Astrocyte (in vitro differentiated cells and primary cell): ENCODE data around the gene SLC6A19. TPM values are rescaled to one million over a fixed set of nuclear protein-coding genes. Genes with fewer than 3 reads are reported as not detected.

Source experiments
- DNase-seq: peaks from one replicate; pipeline ENCODE4 v3.0.0-alpha.2; 2010; ENCODE audit warnings: low read depth
- FAIRE-seq: peaks from 2 replicates; lab custom pipeline; 2011; peaks lifted over from hg19 to GRCh38; lab: Jason Lieb, UNC
- H2AFZ ChIP-seq: 2 replicates; pipeline ENCODE4 v1.6.0; 2012; ENCODE audit warnings: low read depth, low read length, inconsistent platforms
- H3K27ac ChIP-seq: 2 replicates; pipeline ENCODE4 v1.5.1; 2011; ENCODE audit warnings: low read depth, low read length, inconsistent platforms
- H3K27me3 ChIP-seq: 2 replicates; pipeline ENCODE4 v1.6.0; 2011; ENCODE audit warnings: low read length, inconsistent platforms; ENCODE audit not compliant: insufficient read depth
- H3K36me3 ChIP-seq: 2 replicates; pipeline ENCODE4 v1.5.1; 2011; ENCODE audit warnings: low read length, inconsistent platforms; ENCODE audit not compliant: insufficient read depth
- H3K4me1 ChIP-seq: 2 replicates; pipeline ENCODE4 v1.5.1; 2011; ENCODE audit warnings: low read length, inconsistent platforms; ENCODE audit not compliant: insufficient read depth
- H3K4me2 ChIP-seq: 2 replicates; pipeline ENCODE4 v1.6.0; 2012; ENCODE audit warnings: low read length, inconsistent platforms
- H3K4me3 ChIP-seq: 2 replicates; pipeline ENCODE4 v1.5.1; 2011; ENCODE audit warnings: low read depth, mild to moderate bottlenecking, low read length, inconsistent platforms; ENCODE audit not compliant: insufficient read depth
- H3K79me2 ChIP-seq: 2 replicates; pipeline ENCODE4 v1.6.0; 2012; ENCODE audit warnings: mild to moderate bottlenecking, low read length, inconsistent platforms; ENCODE audit not compliant: insufficient read depth
- H3K9ac ChIP-seq: 2 replicates; pipeline ENCODE4 v1.6.0; 2012; ENCODE audit warnings: mild to moderate bottlenecking, low read length, inconsistent platforms
- H3K9me3 ChIP-seq: 2 replicates; pipeline ENCODE4 v1.5.1; 2012; ENCODE audit warnings: low read depth, mild to moderate bottlenecking, low read length, inconsistent platforms; ENCODE audit not compliant: insufficient read depth
- H4K20me1 ChIP-seq: 2 replicates; pipeline ENCODE4 v1.6.0; 2012; ENCODE audit warnings: low read length, inconsistent platforms; ENCODE audit not compliant: insufficient read depth
- H3K27ac Mint-ChIP-seq: one replicate; pipeline ENCODE4 v1.8.0; 2021; ENCODE audit warnings: mild to moderate bottlenecking, mixed read lengths; ENCODE audit not compliant: unreplicated experiment
- H3K27me3 Mint-ChIP-seq: one replicate; pipeline ENCODE4 v1.8.0; 2021; ENCODE audit warnings: low read depth, mixed read lengths; ENCODE audit not compliant: unreplicated experiment
- H3K36me3 Mint-ChIP-seq: one replicate; pipeline ENCODE4 v1.8.0; 2021; ENCODE audit warnings: low read depth, mixed read lengths; ENCODE audit not compliant: unreplicated experiment
- H3K4me1 Mint-ChIP-seq: one replicate; pipeline ENCODE4 v1.8.0; 2021; ENCODE audit warnings: low read depth, mixed read lengths; ENCODE audit not compliant: unreplicated experiment
- H3K4me3 Mint-ChIP-seq: one replicate; pipeline ENCODE4 v1.8.0; 2021; ENCODE audit warnings: mild to moderate bottlenecking, moderate library complexity, mixed read lengths; ENCODE audit not compliant: unreplicated experiment
- H3K9me3 Mint-ChIP-seq: one replicate; pipeline ENCODE4 v1.8.0; 2021; ENCODE audit warnings: mild to moderate bottlenecking, mixed read lengths; ENCODE audit not compliant: unreplicated experiment
- EZH2 ChIP-seq: IDR thresholded peaks from 2 replicates; pipeline ENCODE4 v1.6.1; 2012; ENCODE audit warnings: mild to moderate bottlenecking, low read length, inconsistent platforms; ENCODE audit not compliant: insufficient read depth
- total RNA-seq: library from RNA; stranded (reverse); gene quantifications from 2 replicates; pipeline ENCODE4 v1.2.1, GENCODE V29; 2021
- TF ChIP-seq, protein P1 (sequence below): IDR thresholded peaks from 2 replicates; pipeline ENCODE4 v1.5.1; 2011; ENCODE audit warnings: low read depth, mild to moderate bottlenecking, inconsistent platforms, low read length, moderate library complexity; ENCODE audit not compliant: insufficient read depth

SLC6A19 gene
- total RNA-seq, 1 donor from 2014 or later = not detected

DNA sequence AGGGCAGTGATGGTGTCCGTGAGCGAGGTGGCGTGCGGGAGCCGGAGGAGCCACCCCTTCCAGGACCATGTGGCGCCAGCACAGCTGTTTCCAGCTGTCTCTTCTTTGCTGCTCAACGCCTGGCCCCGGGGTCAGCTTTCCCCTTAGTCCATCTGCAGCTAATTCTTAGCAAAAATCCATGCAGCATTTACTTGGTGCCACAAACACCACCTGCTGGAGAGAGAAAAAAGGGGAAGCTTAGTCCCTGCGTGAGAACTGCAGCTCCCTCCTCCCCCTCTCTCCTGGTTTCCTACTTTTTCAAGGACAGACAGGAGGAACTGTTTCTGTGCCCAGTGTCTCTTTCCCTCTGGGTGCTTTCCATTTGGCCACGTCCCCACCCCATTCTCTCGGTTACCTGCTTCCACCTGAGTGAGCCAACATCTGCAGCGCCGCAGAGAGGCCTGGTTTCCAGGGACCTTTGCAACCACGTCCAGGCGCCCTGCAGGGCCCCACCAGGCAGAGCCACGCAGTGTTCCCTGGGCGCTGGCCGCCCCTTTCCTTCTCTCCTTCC is 3.4 kb downstream of the SLC6A19 start:
- Histone ChIP-seq H3K4me1 (no peaks in the 10 kb centered on the region), H3K79me2 (no peaks in the 10 kb centered on the region), H3K4me2 (no peak overlapping the region), H3K4me3 (no peak overlapping the region), H3K27ac (no peak overlapping the region), H3K36me3 (no peaks in the 10 kb centered on the region), H3K27me3 (peaks cover 6% of the 10 kb centered on the region), H3K9me3 (no peaks in the 10 kb centered on the region), H3K9ac (no peak overlapping the region), H4K20me1 (no peaks in the 10 kb centered on the region), H2AFZ (no peak overlapping the region)
- H3K36me3 Mint-ChIP-seq = no peaks in the 10 kb centered on the region
- H3K4me1 Mint-ChIP-seq = peaks cover 5% of the 10 kb centered on the region
- H3K27ac Mint-ChIP-seq = no peak overlapping the region
- H3K9me3 Mint-ChIP-seq = no peaks in the 10 kb centered on the region
- DNase-seq = peak; percentile 8
- TF ChIP-seq EZH2 = no peak
- TF ChIP-seq, protein P1, sequence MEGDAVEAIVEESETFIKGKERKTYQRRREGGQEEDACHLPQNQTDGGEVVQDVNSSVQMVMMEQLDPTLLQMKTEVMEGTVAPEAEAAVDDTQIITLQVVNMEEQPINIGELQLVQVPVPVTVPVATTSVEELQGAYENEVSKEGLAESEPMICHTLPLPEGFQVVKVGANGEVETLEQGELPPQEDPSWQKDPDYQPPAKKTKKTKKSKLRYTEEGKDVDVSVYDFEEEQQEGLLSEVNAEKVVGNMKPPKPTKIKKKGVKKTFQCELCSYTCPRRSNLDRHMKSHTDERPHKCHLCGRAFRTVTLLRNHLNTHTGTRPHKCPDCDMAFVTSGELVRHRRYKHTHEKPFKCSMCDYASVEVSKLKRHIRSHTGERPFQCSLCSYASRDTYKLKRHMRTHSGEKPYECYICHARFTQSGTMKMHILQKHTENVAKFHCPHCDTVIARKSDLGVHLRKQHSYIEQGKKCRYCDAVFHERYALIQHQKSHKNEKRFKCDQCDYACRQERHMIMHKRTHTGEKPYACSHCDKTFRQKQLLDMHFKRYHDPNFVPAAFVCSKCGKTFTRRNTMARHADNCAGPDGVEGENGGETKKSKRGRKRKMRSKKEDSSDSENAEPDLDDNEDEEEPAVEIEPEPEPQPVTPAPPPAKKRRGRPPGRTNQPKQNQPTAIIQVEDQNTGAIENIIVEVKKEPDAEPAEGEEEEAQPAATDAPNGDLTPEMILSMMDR = peak; percentile 28
- no peak for FAIRE-seq
- peaks cover 37% of the 10 kb centered on the region for H3K27me3 Mint-ChIP-seq
- H3K4me3 Mint-ChIP-seq = peak overlapping the region; percentile 50

DNA sequence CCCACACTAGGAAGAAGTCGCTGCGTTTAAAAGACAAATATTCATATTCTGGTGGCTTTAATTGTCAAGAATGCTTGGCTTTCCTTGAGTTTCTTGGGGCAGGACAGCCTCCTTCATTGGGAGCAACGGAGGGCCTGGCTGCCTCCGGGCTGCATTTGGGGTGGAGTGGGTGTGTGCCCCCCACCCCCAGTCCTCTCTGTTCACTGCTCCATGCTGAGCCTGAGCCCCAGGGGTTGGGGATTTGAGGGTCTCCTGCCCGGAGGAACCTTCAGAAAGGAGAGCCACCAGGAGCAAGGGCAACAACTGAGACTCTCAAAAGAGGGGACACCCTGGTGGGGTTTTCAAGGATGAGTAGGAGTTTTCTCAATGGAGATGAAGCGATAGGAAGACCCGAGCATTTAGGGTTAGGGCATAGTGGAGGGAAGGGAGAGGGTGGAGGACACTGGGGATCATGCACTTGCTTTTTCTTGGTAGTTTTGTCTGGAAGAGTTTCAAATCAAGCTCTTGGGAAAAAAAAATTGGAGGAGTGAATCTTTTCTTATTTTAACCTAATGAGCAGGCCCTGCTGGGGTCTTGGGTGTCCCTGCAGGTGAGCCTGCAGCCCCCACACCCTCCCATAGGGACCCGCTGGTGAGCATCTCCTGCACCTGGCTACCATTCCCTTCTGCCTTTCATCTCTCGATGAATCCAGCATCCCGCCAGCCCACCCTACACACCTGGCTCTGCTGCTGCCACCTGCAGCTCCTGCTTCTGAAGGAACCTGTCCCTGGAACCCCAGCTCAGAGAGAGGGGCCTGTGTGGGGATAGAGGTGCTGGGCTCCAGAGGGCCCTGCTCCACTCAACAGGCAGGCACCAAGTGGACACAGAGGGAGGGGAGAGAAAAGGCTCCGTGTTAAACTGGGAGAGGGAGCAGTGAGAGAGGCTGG is 4.1 kb downstream of the SLC6A19 start:
- H3K27me3 Mint-ChIP-seq = peaks cover 36% of the 10 kb centered on the region

More for the DNA sequence above, 4.1 kb downstream of the SLC6A19 start:
- Histone ChIP-seq H2AFZ (no peak overlapping the region), H4K20me1 (no peaks in the 10 kb centered on the region), H3K4me2 (no peak overlapping the region), H3K27me3 (peaks cover 6% of the 10 kb centered on the region), H3K9me3 (no peaks in the 10 kb centered on the region), H3K4me1 (no peaks in the 10 kb centered on the region), H3K36me3 (no peaks in the 10 kb centered on the region), H3K4me3 (no peak overlapping the region), H3K27ac (no peak overlapping the region), H3K79me2 (no peaks in the 10 kb centered on the region), H3K9ac (no peak overlapping the region)
- FAIRE-seq (no peak), DNase-seq (no peak)
- TF ChIP-seq EZH2 = no peak
- TF ChIP-seq, protein P1 = no peak
- Mint-ChIP-seq H3K4me3 (no peak overlapping the region), H3K4me1 (peaks cover 5% of the 10 kb centered on the region), H3K36me3 (no peaks in the 10 kb centered on the region), H3K27ac (no peak overlapping the region), H3K9me3 (no peaks in the 10 kb centered on the region)
